Measurements from ENCODE around the gene GPC3. TPM values are rescaled to one million over a fixed set of nuclear protein-coding genes. Genes with fewer than 3 reads are reported as not detected.

GPC3 gene
- total RNA-seq, 1 donor from 2014 or later: 30.4 TPM

DNA sequence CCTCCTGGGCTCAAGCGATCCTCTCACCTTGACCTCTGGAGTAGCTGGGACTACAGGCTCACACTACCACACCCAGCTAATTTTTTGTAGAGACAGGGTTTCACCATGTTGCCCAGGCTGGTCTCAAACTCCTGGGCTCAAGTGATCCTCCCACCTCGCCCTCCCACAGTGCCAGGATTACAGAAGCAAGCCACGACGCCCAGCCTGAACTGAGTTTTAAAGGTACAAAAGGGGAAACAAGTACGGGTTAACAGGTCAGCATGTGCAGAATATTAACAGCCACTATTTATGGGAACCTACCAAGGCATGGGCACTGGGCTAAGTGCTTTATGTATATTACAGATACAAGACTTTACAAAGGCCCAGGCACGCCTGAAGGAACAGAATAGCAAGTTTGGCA is 405.8 kb downstream of the GPC3 start:
- H3K36me3 Mint-ChIP-seq (ENCODE audit: low read depth): no peaks in the 10 kb centered on the region
- no peak for TF ChIP-seq CTCF (conservative IDR thresholded peaks at IDR 0.05)
- H3K27me3 Mint-ChIP-seq (ENCODE audit: low read depth): no peaks in the 10 kb centered on the region
- H3K27ac Mint-ChIP-seq (ENCODE audit: unreplicated experiment): no peak overlapping the region
- no peak for DNase-seq (ENCODE audit: low read depth, low spot score)
- peaks cover under 1% of the 10 kb centered on the region for H3K9me3 Mint-ChIP-seq
- H3K4me3 Mint-ChIP-seq: no peak overlapping the region
- H3K4me1 Mint-ChIP-seq: no peaks in the 10 kb centered on the region

DNA sequence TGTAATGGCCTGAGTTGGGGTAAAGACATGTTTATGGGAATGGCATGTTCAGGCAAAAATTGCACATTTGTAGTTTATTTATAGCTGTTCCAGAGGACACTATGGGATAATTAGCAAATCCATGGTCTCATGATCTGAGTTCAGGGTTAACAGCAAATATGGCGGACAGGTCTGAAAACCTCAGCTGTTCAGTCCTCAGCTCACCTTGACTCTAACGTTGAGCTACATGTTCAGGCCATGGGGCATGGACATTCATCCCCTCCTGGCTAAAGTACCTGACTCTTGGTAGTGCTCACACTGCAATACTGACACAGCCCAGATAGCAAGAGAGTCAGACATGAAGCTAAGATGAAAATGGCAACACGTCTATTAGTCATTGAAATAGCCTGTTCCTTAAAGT is 408.5 kb downstream of the GPC3 start:
- peaks cover 10% of the 10 kb centered on the region for H3K9me3 Mint-ChIP-seq
- no peak for DNase-seq (ENCODE audit: low read depth, low spot score)
- TF ChIP-seq CTCF (conservative IDR thresholded peaks at IDR 0.05): no peak
- H3K4me1 Mint-ChIP-seq: no peaks in the 10 kb centered on the region
- no peak overlapping the region for H3K27ac Mint-ChIP-seq (ENCODE audit: unreplicated experiment)
- no peaks in the 10 kb centered on the region for H3K36me3 Mint-ChIP-seq (ENCODE audit: low read depth)
- no peaks in the 10 kb centered on the region for H3K27me3 Mint-ChIP-seq (ENCODE audit: low read depth)
- no peak overlapping the region for H3K4me3 Mint-ChIP-seq

GRCh38 chrX:133575501-133576136 is 409.8 kb downstream of the GPC3 start:
- Mint-ChIP-seq H3K27ac (ENCODE audit: unreplicated experiment) (no peak overlapping the region), H3K36me3 (ENCODE audit: low read depth) (no peaks in the 10 kb centered on the region), H3K4me1 (no peaks in the 10 kb centered on the region), H3K4me3 (no peak overlapping the region), H3K27me3 (ENCODE audit: low read depth) (no peaks in the 10 kb centered on the region), H3K9me3 (peaks cover 10% of the 10 kb centered on the region)
- TF ChIP-seq CTCF (conservative IDR thresholded peaks at IDR 0.05): no peak
- no peak for DNase-seq (ENCODE audit: low read depth, low spot score)

- no peaks in the 10 kb centered on the region for H3K4me1 Mint-ChIP-seq
- peaks cover 10% of the 10 kb centered on the region for H3K9me3 Mint-ChIP-seq
- no peak overlapping the region for H3K27ac Mint-ChIP-seq (ENCODE audit: unreplicated experiment)
- H3K36me3 Mint-ChIP-seq (ENCODE audit: low read depth): no peaks in the 10 kb centered on the region
- H3K27me3 Mint-ChIP-seq (ENCODE audit: low read depth): no peaks in the 10 kb centered on the region
- DNase-seq (ENCODE audit: low read depth, low spot score): no peak
- TF ChIP-seq CTCF (conservative IDR thresholded peaks at IDR 0.05): no peak
- no peak overlapping the region for H3K4me3 Mint-ChIP-seq
Observed at GRCh38 chrX:133574716-133575115, 410.7 kb downstream of the GPC3 start.

DNA sequence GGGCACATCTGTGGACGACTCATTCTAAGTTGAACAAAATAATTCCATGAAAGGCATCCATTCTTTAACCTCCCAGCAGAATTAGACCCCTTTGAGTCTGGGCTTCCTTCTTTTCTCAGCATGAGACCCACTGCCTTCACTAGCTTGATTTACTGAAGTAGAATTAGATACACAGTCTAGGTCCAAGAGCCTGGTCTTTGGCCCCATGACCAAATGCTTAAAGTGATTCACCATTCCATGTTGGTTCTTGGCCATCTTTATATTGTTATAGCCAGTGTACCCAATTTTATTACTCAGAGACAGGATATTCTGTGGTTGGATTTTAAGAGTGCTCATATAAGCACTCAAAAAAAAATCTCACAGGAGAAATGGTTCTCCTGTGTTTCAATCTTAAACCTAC is 414.8 kb downstream of the GPC3 start:
- Mint-ChIP-seq H3K36me3 (ENCODE audit: low read depth) (no peaks in the 10 kb centered on the region), H3K27ac (ENCODE audit: unreplicated experiment) (no peak overlapping the region), H3K4me3 (no peak overlapping the region), H3K9me3 (peaks cover 10% of the 10 kb centered on the region), H3K4me1 (no peaks in the 10 kb centered on the region), H3K27me3 (ENCODE audit: low read depth) (no peaks in the 10 kb centered on the region)
- DNase-seq (ENCODE audit: low read depth, low spot score): no peak
- TF ChIP-seq CTCF (conservative IDR thresholded peaks at IDR 0.05): no peak
